IMR-90 (cell line): ENCODE measurements around the gene GZMM. TPM values are rescaled to one million over a fixed set of nuclear protein-coding genes. Genes with fewer than 3 reads are reported as not detected.

Experiments used
- ATAC-seq: fragments of 200-7000 bp; cut with Tn5 transposase; 2 replicates; pipeline ENCODE4 v1.9.1; 2020; ENCODE audit warnings: low read depth, mild to moderate bottlenecking, moderate library complexity
- BruUV-seq: library from RNA; stranded (reverse); fragments of 400-500 nt; replicated peaks from 2 replicates; lab custom pipeline; 2021; lab: Mats Ljungman, UMichigan
- CTCF ChIA-PET: fragments of 300-600 bp; formaldehyde crosslinking; extraction: SDS; loops from one replicate; lab custom pipeline; 2021; ENCODE audit warnings: antibody characterized with exemption; lab: Yijun Ruan, JAX
- POLR2A ChIA-PET: fragments of 300-600 bp; sonication (Branson Sonifier 250); formaldehyde crosslinking; loops from one replicate; lab custom pipeline; 2022; ENCODE audit warnings: antibody characterized with exemption; ENCODE audit not compliant: unreplicated experiment; lab: Charles Lee
- DNase-seq: peaks from one replicate; pipeline ENCODE4 v3.0.0; 2013
- H2AFZ ChIP-seq: replicated peaks from 2 replicates; pipeline ENCODE3; 2013; ENCODE audit warnings: low read length, mild to moderate bottlenecking; ENCODE audit not compliant: poor library complexity
- H2AK5ac ChIP-seq: 2 replicates; pipeline ENCODE4 v1.6.1; 2013; ENCODE audit warnings: low read depth, low read length, inconsistent platforms
- H2AK9ac ChIP-seq: replicated peaks from 2 replicates; pipeline ENCODE3; 2013; ENCODE audit warnings: mild to moderate bottlenecking, low read depth, low read length, moderate library complexity; ENCODE audit not compliant: poor library complexity
- H2BK120ac ChIP-seq: 2 replicates; pipeline ENCODE4 v1.6.1; 2013; ENCODE audit warnings: low read depth, low read length, inconsistent platforms
- H2BK15ac ChIP-seq: 3 replicates; pipeline ENCODE4 v1.6.1; 2013; ENCODE audit warnings: low read depth, low read length, inconsistent platforms
- H2BK20ac ChIP-seq: 2 replicates; pipeline ENCODE4 v1.6.1; 2013; ENCODE audit warnings: low read depth, mild to moderate bottlenecking, inconsistent platforms, low read length, moderate library complexity
- H2BK5ac ChIP-seq: 2 replicates; pipeline ENCODE4 v1.6.1; 2013; ENCODE audit warnings: mild to moderate bottlenecking, low read depth, low read length, inconsistent platforms; ENCODE audit not compliant: poor library complexity, severe bottlenecking
- H3K14ac ChIP-seq: replicated peaks from 2 replicates; pipeline ENCODE4 v1.6.1; 2013; ENCODE audit warnings: low read depth, low read length, inconsistent platforms
- H3K18ac ChIP-seq: 2 replicates; pipeline ENCODE4 v1.6.1; 2013; ENCODE audit warnings: low read depth, low read length, control low read depth
- H3K23ac ChIP-seq: 2 replicates; pipeline ENCODE4 v1.6.1; 2013; ENCODE audit warnings: low read depth, low read length, inconsistent platforms
- H3K27ac ChIP-seq: 2 replicates; pipeline ENCODE4 v1.5.1; 2013; ENCODE audit warnings: mild to moderate bottlenecking, control low read depth, low read length; ENCODE audit not compliant: insufficient read depth
- H3K27me3 ChIP-seq: 2 replicates; pipeline ENCODE4 v1.6.1; 2013; ENCODE audit warnings: low read length; ENCODE audit not compliant: control insufficient read depth, insufficient read depth
- H3K36me3 ChIP-seq: 2 replicates; pipeline ENCODE4 v1.6.1; 2013; ENCODE audit warnings: low read length, mixed read lengths; ENCODE audit not compliant: control insufficient read depth, insufficient read depth
- H3K4ac ChIP-seq: 2 replicates; pipeline ENCODE4 v1.6.1; 2013; ENCODE audit warnings: low read depth, low read length, inconsistent platforms
- H3K4me1 ChIP-seq: 2 replicates; pipeline ENCODE4 v1.6.1; 2013; ENCODE audit warnings: low read length, mixed read lengths; ENCODE audit not compliant: control insufficient read depth, insufficient read depth
- H3K4me2 ChIP-seq: 2 replicates; pipeline ENCODE4 v1.6.1; 2013; ENCODE audit warnings: low read depth, mild to moderate bottlenecking, control low read depth, low read length, moderate library complexity
- H3K4me3 ChIP-seq: 2 replicates; pipeline ENCODE4 v1.5.1; 2013; ENCODE audit warnings: low read depth, mild to moderate bottlenecking, control low read depth, low read length, moderate library complexity; ENCODE audit not compliant: insufficient read depth
- H3K56ac ChIP-seq: 2 replicates; pipeline ENCODE4 v1.6.1; 2013; ENCODE audit warnings: low read length, inconsistent platforms; ENCODE audit not compliant: insufficient read depth; ENCODE audit errors: extremely low read depth
- H3K79me1 ChIP-seq, 2 experiments: 2 replicates each; pipeline ENCODE4 v1.6.1; 2013; ENCODE audit warnings: low read length in 2 of 2, inconsistent platforms in 1 of 2, low read depth in 1 of 2
- H3K9ac ChIP-seq: 2 replicates; pipeline ENCODE4 v1.6.1; 2013; ENCODE audit warnings: low read depth, low read length, control low read depth
- H3K9me1 ChIP-seq: 2 replicates; pipeline ENCODE4 v1.6.1; 2013; ENCODE audit warnings: low read length, inconsistent platforms; ENCODE audit not compliant: insufficient read depth
- H3K9me3 ChIP-seq: 2 replicates; pipeline ENCODE4 v1.6.1; 2013; ENCODE audit warnings: low read length; ENCODE audit not compliant: control insufficient read depth, insufficient read depth
- H4K20me1 ChIP-seq: 2 replicates; pipeline ENCODE4 v1.6.1; 2013; ENCODE audit warnings: low read length, inconsistent platforms; ENCODE audit not compliant: insufficient read depth
- H4K5ac ChIP-seq: 2 replicates; pipeline ENCODE4 v1.6.1; 2013; ENCODE audit warnings: mild to moderate bottlenecking, low read depth, low read length, control low read depth
- H4K8ac ChIP-seq, 2 experiments: 2 replicates each; pipeline ENCODE4 v1.6.1; 2013; ENCODE audit warnings: low read depth in 2 of 2, low read length in 2 of 2, control low read depth in 1 of 2, inconsistent platforms in 1 of 2
- H4K91ac ChIP-seq: 2 replicates; pipeline ENCODE4 v1.6.1; 2013; ENCODE audit warnings: low read depth, low read length, inconsistent platforms; ENCODE audit not compliant: insufficient read depth
- CEBPB ChIP-seq: IDR thresholded peaks from 2 replicates; pipeline ENCODE4 v1.6.1; 2012; ENCODE audit warnings: low read depth, low read length, improper control_type of control experiment
- MXI1 ChIP-seq: IDR thresholded peaks from 2 replicates; pipeline ENCODE4 v1.6.1; 2012; ENCODE audit warnings: low read depth, mild to moderate bottlenecking, low read length, moderate library complexity, borderline replicate concordance
- POLR2A ChIP-seq: IDR thresholded peaks from 2 replicates; pipeline ENCODE4 v1.6.1; 2012; ENCODE audit warnings: mild to moderate bottlenecking, low read depth, low read length
- RCOR1 ChIP-seq: IDR thresholded peaks from 2 replicates; pipeline ENCODE4 v1.6.1; 2012; ENCODE audit warnings: mild to moderate bottlenecking, low read length, improper control_type of control experiment; ENCODE audit not compliant: insufficient replicate concordance
- WGBS, 2 experiments: methylation state at CpG; one replicate each; pipeline versions ENCODE4 v1.1.5 to v1.1.7; 2013; ENCODE audit warnings: missing lambda C conversion rate in 2 of 2; ENCODE audit not compliant: insufficient read length in 1 of 2; ENCODE audit errors: extremely low coverage in 2 of 2; 5-methylcytosine and 5-hydroxymethylcytosine counted together
- dilution Hi-C: fragments of 300-500 bp; cut with HindIII; formaldehyde crosslinking; loops from one replicate; pipeline ENCODE4 v1.14.3; 2018; ENCODE audit warnings: low sequenced_read_pairs; ENCODE audit not compliant: unreplicated experiment
- in situ Hi-C: fragments of 300-500 bp; cut with MboI; formaldehyde crosslinking; loops from 3 replicates; pipeline ENCODE4 v1.14.3; 2019; ENCODE audit warnings: low sequenced_read_pairs, inconsistent platforms, mixed read lengths
- intact Hi-C: fragments of 100-400 bp; cut with micrococcal nuclease; formaldehyde crosslinking; loops from 2 replicates; pipeline ENCODE4 v1.10.0; 2022
- polyA plus RNA-seq, 3 experiments: library from polyadenylated mRNA; depleted of rRNA; stranded (reverse); fragments of >200 nt; gene quantifications; 2 replicates each; pipeline ENCODE4 v1.2.3, GENCODE V29; 2012; ENCODE audit warnings: low replicate concordance in 1 of 3
- total RNA-seq: library from RNA; depleted of rRNA; stranded (reverse); fragments of >200 nt; gene quantifications from 2 replicates; pipeline ENCODE4 v1.2.3, GENCODE V29; 2012
- TF ChIP-seq, protein P1 (sequence below): conservative IDR thresholded peaks from 2 replicates; pipeline ENCODE4 v1.5.1; 2012; ENCODE audit warnings: mild to moderate bottlenecking, low read depth, low read length, improper control_type of control experiment
- TF ChIP-seq, protein P2 (sequence below): fragments of 150-350 bp; IDR thresholded peaks from 2 replicates; pipeline ENCODE4 v1.6.1; 2016; ENCODE audit warnings: low read depth, mild to moderate bottlenecking, low read length, moderate library complexity, borderline replicate concordance

GZMM gene
- total and polyA plus RNA-seq, 2 of the 4 experiments (the other 2 are of a cell fraction), result 0.24 TPM; not detected in 1

DNA sequence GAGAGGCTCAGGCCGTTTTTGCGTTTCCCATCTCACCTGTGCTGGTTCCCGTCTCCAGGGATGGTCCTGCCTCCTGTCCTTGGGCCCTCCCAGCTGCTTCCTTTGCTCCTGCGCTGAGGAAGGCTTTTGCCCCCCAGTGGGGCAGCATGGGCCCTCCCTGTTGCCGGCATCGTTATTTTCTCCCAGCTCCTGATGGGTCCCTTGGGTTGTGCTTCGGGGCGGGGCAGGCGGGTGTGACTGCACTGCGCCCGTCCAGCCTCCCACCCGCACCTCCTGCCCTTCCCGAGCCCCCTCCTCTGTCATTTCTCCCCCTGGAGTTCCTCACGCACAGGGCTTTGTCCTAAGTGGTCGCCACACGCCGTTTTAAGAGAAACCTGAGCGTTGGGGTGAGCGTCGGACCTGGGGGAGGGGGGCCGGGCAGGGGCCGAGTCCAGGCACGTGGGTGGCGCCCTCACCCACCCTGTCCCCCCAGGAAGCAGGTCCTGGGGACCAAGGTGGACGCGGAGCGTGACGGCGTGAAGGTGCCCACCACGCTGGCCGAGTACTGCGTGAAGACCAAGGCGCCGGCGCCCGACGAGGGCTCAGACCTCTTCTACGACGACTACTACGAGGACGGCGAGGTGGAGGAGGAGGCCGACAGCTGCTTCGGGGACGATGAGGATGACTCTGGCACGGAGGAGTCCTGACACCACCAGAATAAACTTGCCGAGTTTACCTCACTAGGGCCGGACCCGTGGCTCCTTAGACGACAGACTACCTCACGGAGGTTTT lies 2.8 kb upstream of the GZMM start:
- no peak overlapping the region for H2BK15ac ChIP-seq
- H4K5ac ChIP-seq, result no peak overlapping the region
- H3K9me3 ChIP-seq, result no peaks in the 10 kb centered on the region
- no peak overlapping the region for H2AK5ac ChIP-seq
- no peaks in the 10 kb centered on the region for H3K4me1 ChIP-seq
- H3K9ac ChIP-seq, result no peak overlapping the region
- no peak overlapping the region for H4K8ac ChIP-seq
- H3K79me1 ChIP-seq, result peaks cover 9 to 16% of the 10 kb centered on the region in 2 experiments; a peak in 3 of 4 replicates
- ChIA-PET POLR2A (no interaction called here), CTCF (no interaction called here)
- no TSS peak for BruUV-seq
- no peak overlapping the region for H3K27ac ChIP-seq
- H2AFZ ChIP-seq, result no peak overlapping the region
- WGBS, 2 experiments, result 94% methylated on average over 29 of the region's 51 CpGs; no CpG with 5 or more reads in 1 of the 2 experiments
- intact Hi-C loops, result no loop called here
- DNase-seq (no peak), ATAC-seq (no peak)
- no peak overlapping the region for H3K56ac ChIP-seq
- no peak overlapping the region for H2BK5ac ChIP-seq
- TF ChIP-seq MXI1, result no peak
- TF ChIP-seq, protein P1, sequence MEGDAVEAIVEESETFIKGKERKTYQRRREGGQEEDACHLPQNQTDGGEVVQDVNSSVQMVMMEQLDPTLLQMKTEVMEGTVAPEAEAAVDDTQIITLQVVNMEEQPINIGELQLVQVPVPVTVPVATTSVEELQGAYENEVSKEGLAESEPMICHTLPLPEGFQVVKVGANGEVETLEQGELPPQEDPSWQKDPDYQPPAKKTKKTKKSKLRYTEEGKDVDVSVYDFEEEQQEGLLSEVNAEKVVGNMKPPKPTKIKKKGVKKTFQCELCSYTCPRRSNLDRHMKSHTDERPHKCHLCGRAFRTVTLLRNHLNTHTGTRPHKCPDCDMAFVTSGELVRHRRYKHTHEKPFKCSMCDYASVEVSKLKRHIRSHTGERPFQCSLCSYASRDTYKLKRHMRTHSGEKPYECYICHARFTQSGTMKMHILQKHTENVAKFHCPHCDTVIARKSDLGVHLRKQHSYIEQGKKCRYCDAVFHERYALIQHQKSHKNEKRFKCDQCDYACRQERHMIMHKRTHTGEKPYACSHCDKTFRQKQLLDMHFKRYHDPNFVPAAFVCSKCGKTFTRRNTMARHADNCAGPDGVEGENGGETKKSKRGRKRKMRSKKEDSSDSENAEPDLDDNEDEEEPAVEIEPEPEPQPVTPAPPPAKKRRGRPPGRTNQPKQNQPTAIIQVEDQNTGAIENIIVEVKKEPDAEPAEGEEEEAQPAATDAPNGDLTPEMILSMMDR, result no peak
- TF ChIP-seq POLR2A, result no peak
- TF ChIP-seq, protein P2, sequence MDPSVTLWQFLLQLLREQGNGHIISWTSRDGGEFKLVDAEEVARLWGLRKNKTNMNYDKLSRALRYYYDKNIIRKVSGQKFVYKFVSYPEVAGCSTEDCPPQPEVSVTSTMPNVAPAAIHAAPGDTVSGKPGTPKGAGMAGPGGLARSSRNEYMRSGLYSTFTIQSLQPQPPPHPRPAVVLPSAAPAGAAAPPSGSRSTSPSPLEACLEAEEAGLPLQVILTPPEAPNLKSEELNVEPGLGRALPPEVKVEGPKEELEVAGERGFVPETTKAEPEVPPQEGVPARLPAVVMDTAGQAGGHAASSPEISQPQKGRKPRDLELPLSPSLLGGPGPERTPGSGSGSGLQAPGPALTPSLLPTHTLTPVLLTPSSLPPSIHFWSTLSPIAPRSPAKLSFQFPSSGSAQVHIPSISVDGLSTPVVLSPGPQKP, result no peak
- no peak for TF ChIP-seq CEBPB
- no peak for TF ChIP-seq RCOR1
- H4K91ac ChIP-seq, result no peak overlapping the region
- no peak overlapping the region for H3K14ac ChIP-seq
- H3K18ac ChIP-seq, result no peak overlapping the region
- peaks cover 23% of the 10 kb centered on the region for H4K20me1 ChIP-seq
- no peak overlapping the region for H2BK120ac ChIP-seq
- H3K36me3 ChIP-seq, result peaks cover 51% of the 10 kb centered on the region
- no peak overlapping the region for H3K23ac ChIP-seq
- no peak overlapping the region for H2AK9ac ChIP-seq
- in situ Hi-C loops, result no loop called here
- H3K27me3 ChIP-seq, result no peaks in the 10 kb centered on the region
- no peak overlapping the region for H3K4ac ChIP-seq
- H3K9me1 ChIP-seq, result peaks cover 8% of the 10 kb centered on the region
- no peak overlapping the region for H3K4me2 ChIP-seq
- dilution Hi-C loops, result no loop called here
- H2BK20ac ChIP-seq, result no peak overlapping the region
- no peak overlapping the region for H3K4me3 ChIP-seq
